ENCODE results near the gene C19orf53.

DNA sequence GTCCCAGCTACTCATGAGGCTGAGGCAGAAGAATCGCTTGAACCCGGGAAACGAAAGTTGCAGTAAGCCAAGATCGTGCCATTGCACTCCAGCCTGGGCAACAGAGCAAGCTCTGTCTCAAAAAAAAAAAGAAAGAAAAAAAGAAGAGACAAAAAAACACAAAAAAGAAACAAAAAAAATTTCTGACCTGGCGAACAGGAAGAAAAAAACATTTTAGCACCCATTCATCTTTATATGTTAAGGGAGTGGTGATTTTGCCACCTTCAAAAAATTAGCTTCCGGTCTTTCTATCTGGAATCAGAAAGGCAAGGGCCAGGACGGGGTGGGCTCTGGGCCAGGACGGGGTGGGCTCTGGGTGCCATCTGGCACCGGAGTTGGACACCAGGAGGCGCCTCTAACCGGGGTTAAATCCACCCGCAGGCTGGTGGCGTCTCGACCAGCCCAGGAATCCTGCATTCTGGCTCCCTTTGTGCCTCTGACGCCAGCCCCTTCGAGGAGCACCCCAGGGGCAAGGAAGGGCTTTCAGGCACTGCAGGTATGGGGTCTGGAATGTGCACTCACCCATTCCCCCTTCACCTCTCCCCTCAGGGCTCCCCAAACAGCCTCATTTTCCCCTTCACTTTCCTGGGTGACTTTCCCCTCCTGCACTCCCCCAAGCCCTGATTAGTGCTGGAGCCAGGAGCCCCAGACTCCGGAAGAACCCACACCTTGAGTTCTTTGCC lies 10.6 kb downstream of the C19orf53 start:
- TF ChIP-seq, protein P1, sequence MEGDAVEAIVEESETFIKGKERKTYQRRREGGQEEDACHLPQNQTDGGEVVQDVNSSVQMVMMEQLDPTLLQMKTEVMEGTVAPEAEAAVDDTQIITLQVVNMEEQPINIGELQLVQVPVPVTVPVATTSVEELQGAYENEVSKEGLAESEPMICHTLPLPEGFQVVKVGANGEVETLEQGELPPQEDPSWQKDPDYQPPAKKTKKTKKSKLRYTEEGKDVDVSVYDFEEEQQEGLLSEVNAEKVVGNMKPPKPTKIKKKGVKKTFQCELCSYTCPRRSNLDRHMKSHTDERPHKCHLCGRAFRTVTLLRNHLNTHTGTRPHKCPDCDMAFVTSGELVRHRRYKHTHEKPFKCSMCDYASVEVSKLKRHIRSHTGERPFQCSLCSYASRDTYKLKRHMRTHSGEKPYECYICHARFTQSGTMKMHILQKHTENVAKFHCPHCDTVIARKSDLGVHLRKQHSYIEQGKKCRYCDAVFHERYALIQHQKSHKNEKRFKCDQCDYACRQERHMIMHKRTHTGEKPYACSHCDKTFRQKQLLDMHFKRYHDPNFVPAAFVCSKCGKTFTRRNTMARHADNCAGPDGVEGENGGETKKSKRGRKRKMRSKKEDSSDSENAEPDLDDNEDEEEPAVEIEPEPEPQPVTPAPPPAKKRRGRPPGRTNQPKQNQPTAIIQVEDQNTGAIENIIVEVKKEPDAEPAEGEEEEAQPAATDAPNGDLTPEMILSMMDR (conservative IDR thresholded peaks at IDR 0.05), result peak; percentile 75
- TF ChIP-seq ZFX (IDR thresholded peaks at IDR 0.05), result no peak

Data from C4-2B (cell line).